HG03064 (cell line): ENCODE results near the gene RASGEF1B.

ENCODE experiments used
- ATAC-seq: cut with Tn5 transposase; IDR thresholded peaks from one replicate; pipeline ENCODE4 v1.9.1; 2021; ENCODE audit warnings: low read depth; ENCODE audit not compliant: unreplicated experiment

RASGEF1B gene

GRCh38 chr4:81405900-81406401 is 65.8 kb downstream of the RASGEF1B start:
- ATAC-seq: peak; percentile 90

DNA sequence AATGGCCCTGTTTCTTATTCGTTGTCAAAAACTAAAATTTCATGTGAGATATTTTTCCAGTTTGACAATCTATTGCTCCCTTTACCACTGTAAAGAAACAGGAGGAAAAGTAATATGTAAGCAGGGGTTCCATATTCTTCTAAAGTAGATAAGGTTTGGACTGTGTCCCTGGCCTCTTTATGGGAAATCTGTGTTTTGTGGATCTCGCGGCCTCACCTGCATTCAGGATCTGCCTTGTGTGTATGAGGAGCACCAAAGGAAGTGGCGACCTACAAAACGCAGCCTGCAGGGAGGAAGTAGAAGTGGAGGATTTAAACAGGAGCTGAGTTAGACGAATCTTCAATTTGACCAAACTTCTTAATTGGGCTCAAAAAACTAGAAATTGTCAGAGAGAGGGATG is 67.0 kb downstream of the RASGEF1B start:
- ATAC-seq: no peak

DNA sequence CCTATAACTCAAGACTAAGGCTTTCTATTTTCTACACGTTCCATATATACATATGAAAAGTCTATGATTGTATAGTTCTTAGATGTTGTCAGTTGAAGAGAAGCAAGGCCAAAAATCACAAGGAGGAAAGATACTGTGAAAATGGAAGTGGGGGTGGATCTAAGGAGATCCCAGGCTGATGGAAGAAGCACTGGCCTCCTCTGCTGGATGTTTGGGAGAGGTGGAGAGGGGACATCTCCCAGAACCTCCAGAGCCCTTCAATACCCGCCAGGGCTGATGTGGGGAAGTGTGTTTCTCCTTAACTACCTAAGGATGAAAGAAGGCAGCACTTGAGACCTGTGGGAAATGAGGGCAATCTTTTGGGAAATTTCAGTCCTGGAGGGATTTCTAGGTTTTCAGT is 67.4 kb downstream of the RASGEF1B start:
- no peak for ATAC-seq

GRCh38 chr4:81399306-81400086 is 72.2 kb downstream of the RASGEF1B start:
- ATAC-seq: no peak

DNA sequence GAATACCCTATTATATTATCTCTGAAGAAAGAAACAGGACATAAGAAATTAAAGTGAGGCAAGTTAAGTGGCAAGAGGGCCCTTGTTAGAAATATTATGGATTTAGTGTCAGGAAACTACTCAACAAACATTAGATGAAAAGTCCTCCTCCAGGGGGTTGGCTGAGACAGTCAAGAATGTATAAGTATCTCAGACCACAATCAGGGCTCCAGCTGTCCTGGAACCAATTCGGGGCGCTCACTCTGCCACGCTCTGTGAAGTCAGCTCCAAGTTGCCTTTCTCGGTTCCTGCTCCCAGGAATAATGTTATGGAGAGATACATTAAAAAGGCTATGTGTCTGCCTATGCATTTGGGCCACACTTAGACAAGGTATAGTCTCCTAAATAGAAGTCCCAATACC is 73.3 kb downstream of the RASGEF1B start:
- no peak for ATAC-seq

DNA sequence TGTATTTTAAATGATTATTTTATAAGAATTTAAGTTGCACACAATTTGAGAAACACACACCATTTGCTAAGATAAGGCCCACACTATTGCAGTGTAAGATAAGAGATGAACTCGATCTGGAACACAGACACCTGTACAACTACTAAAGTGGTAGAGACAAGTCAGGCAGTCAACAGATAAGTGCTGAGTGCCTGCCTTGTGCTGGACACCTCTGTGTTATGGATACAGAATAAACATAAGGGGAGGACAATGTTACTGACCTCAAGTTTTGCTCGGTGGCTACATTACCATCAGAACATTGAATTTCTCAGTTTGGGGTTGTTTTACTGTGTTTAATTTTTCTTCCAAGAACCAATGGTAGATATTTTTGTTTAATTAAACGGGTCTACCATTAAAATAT is 74.1 kb downstream of the RASGEF1B start:
- no peak for ATAC-seq

- no peak for ATAC-seq
Measured at GRCh38 chr4:81395239-81395638, 76.5 kb downstream of the RASGEF1B start.

- no peak for ATAC-seq
Measured at GRCh38 chr4:81392164-81392563, 79.5 kb downstream of the RASGEF1B start.

DNA sequence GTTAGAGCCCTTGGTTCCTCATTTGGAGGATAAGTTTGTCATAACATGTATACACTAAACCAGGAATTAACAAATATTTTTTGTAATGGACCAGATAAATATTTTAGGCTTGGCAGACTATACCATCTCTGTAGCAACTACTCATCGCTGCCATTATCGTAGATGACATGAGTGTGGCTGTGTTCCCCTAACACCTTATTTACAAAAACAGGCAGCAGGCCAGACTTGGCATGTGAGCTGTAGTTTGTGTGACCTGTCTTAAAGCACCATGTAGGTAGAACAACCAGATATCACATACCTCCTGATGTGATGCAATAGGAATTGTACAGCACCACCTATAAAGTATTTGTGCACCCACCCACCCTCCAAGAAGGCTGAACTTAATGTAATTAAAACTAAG is 82.0 kb downstream of the RASGEF1B start:
- no peak for ATAC-seq

- ATAC-seq: no peak
Measured at GRCh38 chr4:81380437-81380836, 91.3 kb downstream of the RASGEF1B start.

GRCh38 chr4:81378386-81378785 is 93.3 kb downstream of the RASGEF1B start:
- ATAC-seq: no peak

DNA sequence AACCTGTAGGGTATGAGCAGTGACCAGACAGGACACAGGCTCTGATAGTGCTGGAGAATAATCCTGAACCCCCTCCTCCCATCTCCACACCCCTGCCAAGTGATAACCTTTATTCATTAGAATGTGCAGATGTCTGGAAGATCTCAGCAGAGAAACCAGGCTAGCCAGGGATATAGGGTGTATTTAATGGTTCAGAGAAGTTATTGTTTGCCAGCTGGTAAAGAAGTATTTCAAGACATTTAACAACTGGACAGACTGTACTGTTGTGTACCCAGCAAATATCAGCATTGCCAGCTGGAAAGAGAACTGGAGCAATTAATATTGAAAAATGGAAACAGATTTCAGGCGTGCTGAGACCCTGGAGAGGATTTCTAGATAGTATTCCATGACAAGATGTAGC is 94.5 kb downstream of the RASGEF1B start:
- no peak for ATAC-seq

DNA sequence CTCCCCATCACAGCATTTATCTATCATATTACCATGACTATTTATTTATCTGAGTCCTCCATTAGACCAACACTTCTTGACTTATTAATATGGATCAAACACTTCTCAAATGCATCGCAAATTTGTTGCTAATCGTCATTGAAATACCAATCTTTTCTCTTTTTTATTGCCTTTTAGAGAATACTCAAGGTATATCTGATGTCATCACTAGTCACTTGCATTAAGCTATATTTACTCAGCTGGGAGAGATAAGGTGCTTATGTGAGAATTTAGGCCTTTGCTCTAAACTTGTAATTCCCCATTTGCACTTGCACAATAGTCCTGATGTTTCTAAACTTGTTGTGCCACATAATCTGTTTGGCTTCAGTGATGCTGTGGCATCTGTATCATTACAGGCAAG is 95.0 kb downstream of the RASGEF1B start:
- no peak for ATAC-seq
